Panc1 (cell line): ENCODE data around the gene HADHA.

Experiments
- POLR2AphosphoS5 ChIP-seq: IDR thresholded peaks from 2 replicates; pipeline ENCODE4 v1.6.1; 2012; ENCODE audit warnings: mild to moderate bottlenecking, low read depth, low read length, moderate library complexity
- REST ChIP-seq, 2 experiments: IDR thresholded peaks; 2 replicates each; pipeline ENCODE4 v1.6.1; 2011 to 2012; ENCODE audit warnings: low read depth in 2 of 2, control low read depth in 1 of 2, low read length in 1 of 2, mild to moderate bottlenecking in 1 of 2, moderate library complexity in 1 of 2; ENCODE audit not compliant: insufficient read depth in 1 of 2
- TCF7L2 ChIP-seq: IDR thresholded peaks from 2 replicates; pipeline ENCODE4 v1.6.1; 2011; ENCODE audit warnings: mild to moderate bottlenecking, low read depth, low read length, inconsistent platforms
- TF ChIP-seq, protein P1 (sequence below): fragments of 450-650 bp; IDR thresholded peaks from 2 replicates; pipeline ENCODE4 v1.5.1; 2017; ENCODE audit warnings: mild to moderate bottlenecking

GRCh38 chr2:26162963-26163362 lies 81.5 kb downstream of the HADHA start:
- TF ChIP-seq, protein P1, sequence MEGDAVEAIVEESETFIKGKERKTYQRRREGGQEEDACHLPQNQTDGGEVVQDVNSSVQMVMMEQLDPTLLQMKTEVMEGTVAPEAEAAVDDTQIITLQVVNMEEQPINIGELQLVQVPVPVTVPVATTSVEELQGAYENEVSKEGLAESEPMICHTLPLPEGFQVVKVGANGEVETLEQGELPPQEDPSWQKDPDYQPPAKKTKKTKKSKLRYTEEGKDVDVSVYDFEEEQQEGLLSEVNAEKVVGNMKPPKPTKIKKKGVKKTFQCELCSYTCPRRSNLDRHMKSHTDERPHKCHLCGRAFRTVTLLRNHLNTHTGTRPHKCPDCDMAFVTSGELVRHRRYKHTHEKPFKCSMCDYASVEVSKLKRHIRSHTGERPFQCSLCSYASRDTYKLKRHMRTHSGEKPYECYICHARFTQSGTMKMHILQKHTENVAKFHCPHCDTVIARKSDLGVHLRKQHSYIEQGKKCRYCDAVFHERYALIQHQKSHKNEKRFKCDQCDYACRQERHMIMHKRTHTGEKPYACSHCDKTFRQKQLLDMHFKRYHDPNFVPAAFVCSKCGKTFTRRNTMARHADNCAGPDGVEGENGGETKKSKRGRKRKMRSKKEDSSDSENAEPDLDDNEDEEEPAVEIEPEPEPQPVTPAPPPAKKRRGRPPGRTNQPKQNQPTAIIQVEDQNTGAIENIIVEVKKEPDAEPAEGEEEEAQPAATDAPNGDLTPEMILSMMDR = no peak
- TF ChIP-seq POLR2AphosphoS5 (no peak), REST (IDR thresholded peaks at IDR 0.05; ENCODE audit: insufficient read depth in 1 of 2, low read depth in 2 of 2, low read length in 1 of 2) (no peak), TCF7L2 (no peak)
